HepG2 (cell line): ENCODE results near the gene HMGB4. TPM values are rescaled to one million over a fixed set of nuclear protein-coding genes. Genes with fewer than 3 reads are reported as not detected.

Experiments used
- ATAC-seq: fragments of 200-7000 bp; cut with Tn5 transposase; 3 replicates; pipeline ENCODE4 v1.9.1; 2020; ENCODE audit warnings: mild to moderate bottlenecking, moderate library complexity
- BruUV-seq: library from RNA; stranded (reverse); fragments of 400-500 nt; replicated peaks from 2 replicates; lab custom pipeline; 2021; lab: Mats Ljungman, UMichigan
- CTCF ChIA-PET: fragments of 300-600 bp; formaldehyde crosslinking; extraction: SDS; loops from one replicate; lab custom pipeline; 2021; ENCODE audit warnings: low total read pairs, inconsistent platforms, low intra/inter-chr PET ratio; lab: Yijun Ruan, JAX
- POLR2A ChIA-PET: fragments of 350-600 bp; sonication (Branson Sonifier 250); formaldehyde crosslinking; loops from one replicate; lab custom pipeline; 2020; ENCODE audit warnings: antibody characterized with exemption, inconsistent platforms; lab: Yijun Ruan, JAX
- DNase-seq: peaks from one replicate; pipeline ENCODE4 v3.0.0-alpha.2; 2015; ENCODE audit warnings: low spot score
- FAIRE-seq: peaks from 3 replicates; lab custom pipeline; 2011; peaks lifted over from hg19 to GRCh38; lab: Jason Lieb, UNC
- H2AFZ ChIP-seq: one replicate; pipeline ENCODE4 v1.6.1; 2011; ENCODE audit warnings: low read length, inconsistent platforms
- H3K27ac ChIP-seq: fragments of 300-600 bp; 3 replicates; pipeline ENCODE4 v1.8.0; 2011; ENCODE audit warnings: mixed run types, mild to moderate bottlenecking, mixed read lengths, low read length, inconsistent platforms; ENCODE audit not compliant: insufficient read depth; ENCODE audit errors: extremely low read length
- H3K27me3 ChIP-seq, 2 experiments: fragments of 200-600 bp in 1 of 2; 2 replicates in 1 of 2; 3 replicates in 1 of 2; pipeline versions ENCODE4 v1.6.0 to v1.8.0; 2011; ENCODE audit warnings: low read length in 2 of 2, mild to moderate bottlenecking in 2 of 2, moderate library complexity in 2 of 2, inconsistent platforms in 1 of 2; ENCODE audit not compliant: insufficient read depth in 2 of 2, control insufficient read depth in 1 of 2
- H3K36me3 ChIP-seq, 2 experiments: fragments of 200-600 bp in 1 of 2; replicated peaks in 1 of 2; 2 replicates in 1 of 2; 3 replicates in 1 of 2; pipeline versions ENCODE4 v1.5.1 to v1.8.0; 2011; ENCODE audit warnings: low read length in 2 of 2, inconsistent platforms in 1 of 2; ENCODE audit not compliant: insufficient read depth in 2 of 2, control insufficient read depth in 1 of 2
- H3K4me1 ChIP-seq: 2 replicates; pipeline ENCODE4 v1.5.1; 2012; ENCODE audit warnings: low read length, inconsistent platforms; ENCODE audit not compliant: insufficient read depth
- H3K4me2 ChIP-seq: 2 replicates; pipeline ENCODE4 v1.6.0; 2011; ENCODE audit warnings: low read depth, low read length, inconsistent platforms
- H3K4me3 ChIP-seq, 3 experiments: fragments of 200-600 bp in 1 of 3; sonication (generic), shearing (Covaris generic) in 1 of 3; replicated peaks in 1 of 3; 2 replicates each; pipeline ENCODE4 v1.5.1; 2011 to 2016; ENCODE audit warnings: low read length in 3 of 3, inconsistent platforms in 2 of 3, low read depth in 2 of 3, mild to moderate bottlenecking in 2 of 3, control low read depth in 1 of 3, mixed read lengths in 1 of 3; ENCODE audit not compliant: insufficient read depth in 1 of 3
- H3K79me2 ChIP-seq: one replicate; pipeline ENCODE4 v1.6.1; 2011; ENCODE audit warnings: low read length, inconsistent platforms; ENCODE audit not compliant: insufficient read depth
- H3K9ac ChIP-seq: 2 replicates; pipeline ENCODE4 v1.6.0; 2011; ENCODE audit warnings: mild to moderate bottlenecking, low read depth, low read length, inconsistent platforms; ENCODE audit not compliant: insufficient read depth
- H3K9me3 ChIP-seq: 2 replicates; pipeline ENCODE4 v1.5.1; 2012; ENCODE audit warnings: mild to moderate bottlenecking, low read length
- H4K20me1 ChIP-seq: 2 replicates; pipeline ENCODE4 v1.6.0; 2011; ENCODE audit warnings: inconsistent platforms, mild to moderate bottlenecking, low read length, moderate library complexity; ENCODE audit not compliant: insufficient read depth
- ATF7-NPFF ChIP-seq: sonication (generic); formaldehyde crosslinking; IDR thresholded peaks from 2 replicates; pipeline ENCODE4 v1.8.1; 2023; ENCODE audit warnings: mild to moderate bottlenecking, low read depth, missing genetic modification reagents, moderate library complexity
- CHD4 ChIP-seq: fragments of 200-600 bp; sonication (generic); IDR thresholded peaks from 2 replicates; pipeline ENCODE4 v1.7.0; 2017; ENCODE audit warnings: mild to moderate bottlenecking, low read length, borderline replicate concordance
- FOXA3 ChIP-seq: IDR thresholded peaks from 2 replicates; pipeline ENCODE4 v1.6.1; 2016; ENCODE audit warnings: missing genetic modification reagents, missing compliant biosample characterization
- MZF1 ChIP-seq: sonication (generic); formaldehyde crosslinking; IDR thresholded peaks from 2 replicates; pipeline ENCODE4 v1.8.1; 2023; ENCODE audit warnings: mild to moderate bottlenecking, missing genetic modification reagents, borderline replicate concordance
- PHF5A ChIP-seq: IDR thresholded peaks from one replicate; pipeline ENCODE4 v1.6.1; 2018; ENCODE audit warnings: low read depth, missing genetic modification reagents; ENCODE audit not compliant: unreplicated experiment
- ZFP37 ChIP-seq: sonication (generic); formaldehyde crosslinking; IDR thresholded peaks from 2 replicates; pipeline ENCODE4 v1.4.0; 2020; ENCODE audit warnings: missing genetic modification reagents, borderline replicate concordance
- ZMAT3 ChIP-seq: sonication (generic); formaldehyde crosslinking; conservative IDR thresholded peaks from 2 replicates; pipeline ENCODE4 v1.7.0; 2021; ENCODE audit warnings: missing genetic modification reagents
- ZNF12 ChIP-seq: sonication (generic); formaldehyde crosslinking; IDR thresholded peaks from 2 replicates; pipeline ENCODE4 v1.5.0; 2020; ENCODE audit warnings: missing genetic modification reagents
- ZNF337 ChIP-seq: sonication (generic); formaldehyde crosslinking; IDR thresholded peaks from 2 replicates; pipeline ENCODE4 v1.5.1; 2020; ENCODE audit warnings: missing genetic modification reagents, low read depth, mild to moderate bottlenecking, borderline replicate concordance
- ZNF460 ChIP-seq: sonication (generic); formaldehyde crosslinking; IDR thresholded peaks from 2 replicates; pipeline ENCODE4 v1.5.1; 2020; ENCODE audit warnings: missing genetic modification reagents, mild to moderate bottlenecking, borderline replicate concordance
- WGBS: methylation state at CpG from one replicate; pipeline ENCODE4 v1.1.6; 2017; ENCODE audit warnings: low lambda C conversion rate; 5-methylcytosine and 5-hydroxymethylcytosine counted together
- in situ Hi-C: cut with HindIII; loops from 2 replicates; pipeline ENCODE4 v1.10.0; 2017; ENCODE audit warnings: low pct_unique_long_range_greater_than_20kb; ENCODE audit not compliant: extremely low pct_ligation_motif_present
- intact Hi-C: fragments of 100-400 bp; cut with micrococcal nuclease; formaldehyde crosslinking; loops from one replicate; pipeline ENCODE4 v1.10.0; 2022; ENCODE audit not compliant: unreplicated experiment
- polyA plus RNA-seq, 8 experiments: library from polyadenylated mRNA; depleted of rRNA in 3 of 8; stranded (reverse) in 7 of 8; unstranded in 1 of 8; fragments of >200 nt; fragmentation: Illumina TruSeq in 4 of 8; extraction: Trizol in 4 of 8; gene quantifications; 2 replicates each; pipeline versions ENCODE4 v1.2.1 to v1.2.3, GENCODE V29; 2011 to 2016; ENCODE audit warnings: low read depth in 4 of 8, missing spikeins in 1 of 8, mixed read lengths in 1 of 8; ENCODE audit not compliant: insufficient read depth in 1 of 8
- total RNA-seq, 5 experiments: library from RNA; depleted of rRNA; stranded (reverse); fragments of >200 nt; fragmentation: Illumina TruSeq; extraction: Trizol; gene quantifications; 2 replicates each; pipeline ENCODE4 v1.2.3, GENCODE V29; 2016; ENCODE audit warnings: low read depth in 1 of 5
- TF ChIP-seq, protein P1 (sequence below): sonication (generic); formaldehyde crosslinking; IDR thresholded peaks from 2 replicates; pipeline ENCODE4 v1.4.0; 2020; ENCODE audit warnings: missing genetic modification reagents, borderline replicate concordance

Gene HMGB4
- total and polyA plus RNA-seq, 2 of the 13 experiments (the other 11 are each of a cell fraction or from before 2014, with no cell fraction given): not detected

GRCh38 chr1:33818071-33818470, 45.8 kb upstream of the HMGB4 start (continued):
- no peak for TF ChIP-seq ZNF337 (CRISPR knock-in tag)

- ChIA-PET CTCF (no interaction called here), POLR2A (no interaction called here)
- FAIRE-seq (no peak), DNase-seq (no peak), ATAC-seq (no peak)
- TF ChIP-seq, protein P1, sequence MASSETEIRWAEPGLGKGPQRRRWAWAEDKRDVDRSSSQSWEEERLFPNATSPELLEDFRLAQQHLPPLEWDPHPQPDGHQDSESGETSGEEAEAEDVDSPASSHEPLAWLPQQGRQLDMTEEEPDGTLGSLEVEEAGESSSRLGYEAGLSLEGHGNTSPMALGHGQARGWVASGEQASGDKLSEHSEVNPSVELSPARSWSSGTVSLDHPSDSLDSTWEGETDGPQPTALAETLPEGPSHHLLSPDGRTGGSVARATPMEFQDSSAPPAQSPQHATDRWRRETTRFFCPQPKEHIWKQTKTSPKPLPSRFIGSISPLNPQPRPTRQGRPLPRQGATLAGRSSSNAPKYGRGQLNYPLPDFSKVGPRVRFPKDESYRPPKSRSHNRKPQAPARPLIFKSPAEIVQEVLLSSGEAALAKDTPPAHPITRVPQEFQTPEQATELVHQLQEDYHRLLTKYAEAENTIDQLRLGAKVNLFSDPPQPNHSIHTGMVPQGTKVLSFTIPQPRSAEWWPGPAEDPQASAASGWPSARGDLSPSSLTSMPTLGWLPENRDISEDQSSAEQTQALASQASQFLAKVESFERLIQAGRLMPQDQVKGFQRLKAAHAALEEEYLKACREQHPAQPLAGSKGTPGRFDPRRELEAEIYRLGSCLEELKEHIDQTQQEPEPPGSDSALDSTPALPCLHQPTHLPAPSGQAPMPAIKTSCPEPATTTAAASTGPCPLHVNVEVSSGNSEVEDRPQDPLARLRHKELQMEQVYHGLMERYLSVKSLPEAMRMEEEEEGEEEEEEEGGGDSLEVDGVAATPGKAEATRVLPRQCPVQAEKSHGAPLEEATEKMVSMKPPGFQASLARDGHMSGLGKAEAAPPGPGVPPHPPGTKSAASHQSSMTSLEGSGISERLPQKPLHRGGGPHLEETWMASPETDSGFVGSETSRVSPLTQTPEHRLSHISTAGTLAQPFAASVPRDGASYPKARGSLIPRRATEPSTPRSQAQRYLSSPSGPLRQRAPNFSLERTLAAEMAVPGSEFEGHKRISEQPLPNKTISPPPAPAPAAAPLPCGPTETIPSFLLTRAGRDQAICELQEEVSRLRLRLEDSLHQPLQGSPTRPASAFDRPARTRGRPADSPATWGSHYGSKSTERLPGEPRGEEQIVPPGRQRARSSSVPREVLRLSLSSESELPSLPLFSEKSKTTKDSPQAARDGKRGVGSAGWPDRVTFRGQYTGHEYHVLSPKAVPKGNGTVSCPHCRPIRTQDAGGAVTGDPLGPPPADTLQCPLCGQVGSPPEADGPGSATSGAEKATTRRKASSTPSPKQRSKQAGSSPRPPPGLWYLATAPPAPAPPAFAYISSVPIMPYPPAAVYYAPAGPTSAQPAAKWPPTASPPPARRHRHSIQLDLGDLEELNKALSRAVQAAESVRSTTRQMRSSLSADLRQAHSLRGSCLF (CRISPR knock-in tag): no peak
- TF ChIP-seq ZNF12 (CRISPR knock-in tag): no peak
- TF ChIP-seq ZNF460 (CRISPR knock-in tag): no peak
- no peak for TF ChIP-seq ATF7-NPFF (CRISPR knock-in tag)
- no peak for TF ChIP-seq ZFP37 (CRISPR knock-in tag)
- TF ChIP-seq PHF5A: no peak
- TF ChIP-seq ZMAT3 (CRISPR knock-in tag): no peak
- TF ChIP-seq MZF1 (CRISPR knock-in tag): no peak
- TF ChIP-seq CHD4: no peak
- no peak for TF ChIP-seq FOXA3
- Histone ChIP-seq H3K9me3 (no peaks in the 10 kb centered on the region), H3K9ac (no peak overlapping the region), H3K4me3 (no peak overlapping the region), H2AFZ (no peak overlapping the region), H3K27me3 (peaks cover 0 to 3% of the 10 kb centered on the region in 2 experiments; a peak in 1 of 5 replicates), H3K36me3 (no peaks in the 10 kb centered on the region), H4K20me1 (no peaks in the 10 kb centered on the region), H3K27ac (no peak overlapping the region), H3K4me1 (no peaks in the 10 kb centered on the region), H3K4me2 (no peak overlapping the region), H3K79me2 (no peaks in the 10 kb centered on the region)
- 22% methylated on average over 3 of the region's 10 CpGs for WGBS
- in situ Hi-C loops (no loop called here), intact Hi-C loops (no loop called here)
- no TSS peak for BruUV-seq
Measured at GRCh38 chr1:33819290-33819912, 44.5 kb upstream of the HMGB4 start.
